Stimulated activated CD8-positive, alpha-beta memory T cell treated with anti-CD3 and anti-CD28 coated beads, Interleukin-12 subunit alpha, Interleukin-12 subunit beta, amount 100 ng/mL, for 1 hour (primary cell): Measurements from ENCODE around the gene TP53I13.
A peak's percentile ranks its signal among the peaks of the same experiment; 100 is the strongest.
"Not testable (repeated sequence)": the region's sequence is repeated elsewhere in the genome, so short reads cannot be mapped to it uniquely, and the experiment has no call there.

Experiments
- DNase-seq: peaks from one replicate; pipeline ENCODE4 v3.0.0-alpha.2; 2020; ENCODE audit warnings: low read depth

Gene TP53I13

GRCh38 chr17:29568331-29569244, at the start of gene TP53I13:
Gene TP53I13 (plus strand): TSS chr17:29568701. CDS start chr17:29568759, 58 bp downstream.
- DNase-seq, result peak; percentile 88

- no peak for DNase-seq
Observed at GRCh38 chr17:29524692-29525091, 43.8 kb upstream of the TP53I13 start.

- no peak for DNase-seq
Observed at GRCh38 chr17:29526322-29526721, 42.2 kb upstream of the TP53I13 start.

GRCh38 chr17:29533976-29534375, 34.5 kb upstream of the TP53I13 start:
- no peak for DNase-seq

GRCh38 chr17:29544066-29544465, 24.4 kb upstream of the TP53I13 start:
- no peak for DNase-seq

- DNase-seq, result no peak
Observed at GRCh38 chr17:29546085-29546484, 22.4 kb upstream of the TP53I13 start.

GRCh38 chr17:29546830-29547229, 21.7 kb upstream of the TP53I13 start:
- DNase-seq, result no peak

- DNase-seq, result no peak
Observed at GRCh38 chr17:29549177-29549923, 19.2 kb upstream of the TP53I13 start.

GRCh38 chr17:29555840-29556239, 12.7 kb upstream of the TP53I13 start:
- DNase-seq, result no peak

GRCh38 chr17:29557085-29557738, 11.3 kb upstream of the TP53I13 start:
- no peak for DNase-seq

GRCh38 chr17:29557739-29558116, 10.8 kb upstream of the TP53I13 start:
- DNase-seq, result no peak

GRCh38 chr17:29558139-29558538, 10.4 kb upstream of the TP53I13 start:
- not testable (repeated sequence) for DNase-seq

GRCh38 chr17:29559640-29560039, 8.9 kb upstream of the TP53I13 start:
- no peak for DNase-seq

GRCh38 chr17:29560316-29560715, 8.2 kb upstream of the TP53I13 start:
- no peak for DNase-seq

- no peak for DNase-seq
Observed at GRCh38 chr17:29561554-29562517, 6.7 kb upstream of the TP53I13 start.

- DNase-seq, result no peak
Observed at GRCh38 chr17:29562615-29563014, 5.9 kb upstream of the TP53I13 start.

GRCh38 chr17:29563816-29564215, 4.7 kb upstream of the TP53I13 start:
- no peak for DNase-seq

- DNase-seq, result peak; percentile 30
Observed at GRCh38 chr17:29565643-29566472, 2.6 kb upstream of the TP53I13 start.

GRCh38 chr17:29566473-29567303, 1.8 kb upstream of the TP53I13 start, which contains the start of gene ABHD15:
Gene ABHD15 (minus strand): TSS chr17:29567037. CDS start chr17:29566966, 71 bp downstream.
- peak; percentile 30 for DNase-seq

- no peak for DNase-seq
Observed at GRCh38 chr17:29567304-29567553, 1.3 kb upstream of the TP53I13 start.
